Sigmoid colon (tissue), 7 donors: ENCODE data around the gene PODNL1. TPM values are rescaled to one million over a fixed set of nuclear protein-coding genes. Genes with fewer than 3 reads are reported as not detected.

Experiments used
- DNase-seq: peaks from one replicate; pipeline ENCODE4 v3.0.0-alpha.2; 2019
- H3K27ac ChIP-seq, 4 donors: fragments of 200-600 bp; sonication (generic); one replicate each; pipeline ENCODE4 v1.5.1; 2016 to 2019; ENCODE audit warnings: mild to moderate bottlenecking in 1 of 4
- H3K27me3 ChIP-seq, 3 donors: fragments of 200-600 bp; sonication (generic); one replicate each; pipeline ENCODE4 v1.5.1; 2019; ENCODE audit warnings: mild to moderate bottlenecking in 1 of 3
- H3K36me3 ChIP-seq, 4 donors: fragments of 200-600 bp; sonication (generic); one replicate each; pipeline ENCODE4 v1.5.1; 2016 to 2019
- H3K4me1 ChIP-seq, 4 donors: fragments of 200-600 bp; sonication (generic); one replicate each; pipeline ENCODE4 v1.5.1; 2017 to 2019
- H3K4me3 ChIP-seq, 4 donors: fragments of 200-600 bp; sonication (generic); one replicate each; pipeline ENCODE4 v1.5.1; 2017 to 2019; ENCODE audit warnings: mild to moderate bottlenecking in 2 of 4, moderate library complexity in 1 of 4
- H3K9me3 ChIP-seq, 4 donors: fragments of 200-600 bp in 3 of 4; sonication (generic) in 3 of 4; one replicate each; pipeline versions ENCODE4 v1.5.1 to v1.6.1; 2013 to 2019
- CTCF ChIP-seq, 4 experiments: fragments of 450-650 bp in 3 of 4; fragments of 200-600 bp in 1 of 4; IDR thresholded peaks; one replicate each; pipeline ENCODE4 v1.5.1; 2016 to 2019; ENCODE audit warnings: antibody characterized with exemption in 4 of 4, mild to moderate bottlenecking in 3 of 4, moderate library complexity in 2 of 4
- EP300 ChIP-seq, 4 donors: sonication (generic); formaldehyde crosslinking; IDR thresholded peaks; one replicate each; pipeline ENCODE4 v1.6.1; 2017; ENCODE audit warnings: antibody characterized with exemption in 4 of 4
- POLR2A ChIP-seq, 2 donors: fragments of 450-650 bp; IDR thresholded peaks; one replicate each; pipeline ENCODE4 v1.6.1; 2016; ENCODE audit warnings: antibody characterized with exemption in 2 of 2, mild to moderate bottlenecking in 2 of 2, moderate library complexity in 2 of 2
- POLR2AphosphoS5 ChIP-seq, 4 donors: sonication (generic); formaldehyde crosslinking; IDR thresholded peaks; one replicate each; pipeline ENCODE4 v1.6.1; 2017; ENCODE audit warnings: antibody characterized with exemption in 4 of 4
- WGBS, 2 donors: extraction: QIAGEN DNeasy Blood & Tissue Kit; methylation state at CpG; one replicate each; pipeline ENCODE4 v1.1.7; 2013; 5-methylcytosine and 5-hydroxymethylcytosine counted together
- intact Hi-C: fragments of 100-400 bp; cut with DNase I; formaldehyde crosslinking; loops from one replicate; pipeline ENCODE4 v1.15.1; 2023
- polyA plus RNA-seq, 3 donors: library from polyadenylated mRNA; stranded (reverse); fragments of 200-250 nt; gene quantifications; one replicate each; pipeline ENCODE4 v1.2.3, GENCODE V29; 2013
- total RNA-seq, 4 donors: library from RNA; depleted of rRNA; stranded (reverse); fragments of >200 nt; gene quantifications; one replicate each; pipeline ENCODE4 v1.1.0, GENCODE V29; 2016
- donor health status: healthy with polysubstance abuse.
- donor health status: Bipolar disorder and iron deficiency.
- donor health status: healthy.

Gene PODNL1
- total and polyA plus RNA-seq, 7 donors = 2.5 to 5.4 (median 2.9) TPM; not detected in 4

- Histone ChIP-seq H3K4me3 (no peak overlapping the region), H3K27me3 (peaks cover 0 to 35% (median 12%) of the 10 kb centered on the region in 3 donors), H3K4me1 (no peaks in the 10 kb centered on the region), H3K36me3 (peaks cover 5 to 27% (median 8%) of the 10 kb centered on the region in 4 donors), H3K9me3 (no peaks in the 10 kb centered on the region), H3K27ac (no peak overlapping the region)
- TF ChIP-seq POLR2A (IDR thresholded peaks at IDR 0.05) (no peak), EP300 (IDR thresholded peaks at IDR 0.05) (no peak), CTCF (IDR thresholded peaks at IDR 0.05) (no peak), POLR2AphosphoS5 (IDR thresholded peaks at IDR 0.05) (no peak)
- intact Hi-C loops = loop anchor here (5.0 kb wide), 1 partner anchor 584 kb away; no protein-coding TSS in a partner anchor
- no peak for DNase-seq
- WGBS, 2 donors = 79 to 89% methylated on average over 30 of the region's 30 CpGs
These were observed 6.6 kb downstream of the PODNL1 start for GRCh38 chr19:13931391-13932148.

GRCh38 chr19:13930402-13930801 is 7.8 kb downstream of the PODNL1 start:
- no peak for DNase-seq
- TF ChIP-seq POLR2AphosphoS5 (IDR thresholded peaks at IDR 0.05) (no peak), CTCF (IDR thresholded peaks at IDR 0.05) (no peak), POLR2A (IDR thresholded peaks at IDR 0.05) (no peak), EP300 (IDR thresholded peaks at IDR 0.05) (no peak)
- Histone ChIP-seq H3K4me3 (no peak overlapping the region), H3K9me3 (no peaks in the 10 kb centered on the region), H3K27me3 (peaks cover 0 to 25% (median 1%) of the 10 kb centered on the region in 3 donors), H3K27ac (no peak overlapping the region), H3K4me1 (no peaks in the 10 kb centered on the region), H3K36me3 (peaks cover 9 to 34% (median 11%) of the 10 kb centered on the region in 4 donors)
- 85 to 87% methylated on average over 17 of the region's 17 CpGs for WGBS, 2 donors
- intact Hi-C loops = loop anchor here (5.0 kb wide), 1 partner anchor 583 kb away; no protein-coding TSS in a partner anchor

GRCh38 chr19:13929956-13930355 is 8.3 kb downstream of the PODNL1 start:
- Histone ChIP-seq H3K4me3 (no peak overlapping the region), H3K36me3 (peaks cover 9 to 39% (median 12%) of the 10 kb centered on the region in 4 donors), H3K27ac (no peak overlapping the region), H3K4me1 (no peaks in the 10 kb centered on the region), H3K9me3 (no peaks in the 10 kb centered on the region), H3K27me3 (peaks cover 0 to 20% (median 0%) of the 10 kb centered on the region in 3 donors)
- DNase-seq = no peak
- intact Hi-C loops = loop anchor here (5.0 kb wide), 1 partner anchor 583 kb away; no protein-coding TSS in a partner anchor
- TF ChIP-seq POLR2A (IDR thresholded peaks at IDR 0.05) (no peak), POLR2AphosphoS5 (IDR thresholded peaks at IDR 0.05) (no peak), CTCF (IDR thresholded peaks at IDR 0.05) (no peak), EP300 (IDR thresholded peaks at IDR 0.05) (no peak)
- WGBS, 2 donors = 86 to 91% methylated on average over 17 of the region's 17 CpGs

- no peak for DNase-seq
- Histone ChIP-seq H3K9me3 (no peaks in the 10 kb centered on the region), H3K4me3 (no peak overlapping the region), H3K36me3 (peaks cover 9 to 45% (median 18%) of the 10 kb centered on the region in 4 donors), H3K4me1 (no peaks in the 10 kb centered on the region), H3K27me3 (peaks cover 0 to 14% (median 0%) of the 10 kb centered on the region in 3 donors), H3K27ac (no peak overlapping the region)
- WGBS, 2 donors = 89 to 92% methylated on average over 12 of the region's 12 CpGs
- intact Hi-C loops = no loop called here
- no peak for TF ChIP-seq EP300 (IDR thresholded peaks at IDR 0.05)
- no peak for TF ChIP-seq POLR2A (IDR thresholded peaks at IDR 0.05)
- no peak for TF ChIP-seq POLR2AphosphoS5 (IDR thresholded peaks at IDR 0.05)
- no peak for TF ChIP-seq CTCF (IDR thresholded peaks at IDR 0.05)
These were observed 8.9 kb downstream of the PODNL1 start for GRCh38 chr19:13929340-13929739.
